Smooth muscle cell (in vitro differentiated cells): ENCODE results near the gene PTPN4. TPM values are rescaled to one million over a fixed set of nuclear protein-coding genes. Genes with fewer than 3 reads are reported as not detected.

Experiments used
- DNase-seq: peaks from one replicate; lab custom pipeline; 2025; ENCODE audit not compliant: unreplicated experiment; lab: John Stamatoyannopoulos, UW
- H2AFZ ChIP-seq: fragments of 200-600 bp; sonication (generic); 2 replicates; pipeline ENCODE4 v1.6.0; 2016; ENCODE audit warnings: antibody characterized with exemption, low read depth, mild to moderate bottlenecking
- H3F3A ChIP-seq: fragments of 200-600 bp; sonication (generic); 2 replicates; pipeline ENCODE4 v1.6.0; 2017; ENCODE audit warnings: antibody characterized with exemption, low read depth
- H3K27ac ChIP-seq: fragments of 200-600 bp; sonication (generic); 2 replicates; pipeline ENCODE4 v1.5.1; 2016; ENCODE audit warnings: low read depth, mild to moderate bottlenecking
- H3K27me3 ChIP-seq: fragments of 200-600 bp; sonication (generic); 2 replicates; pipeline ENCODE4 v1.6.1; 2016; ENCODE audit warnings: low read depth, mild to moderate bottlenecking
- H3K36me3 ChIP-seq: fragments of 200-600 bp; sonication (generic); 2 replicates; pipeline ENCODE4 v1.5.1; 2016; ENCODE audit warnings: low read depth
- H3K4me1 ChIP-seq: fragments of 200-600 bp; sonication (generic); 2 replicates; pipeline ENCODE4 v1.5.1; 2016; ENCODE audit warnings: low read depth
- H3K4me2 ChIP-seq: fragments of 200-600 bp; sonication (generic); 2 replicates; pipeline ENCODE4 v1.6.0; 2016; ENCODE audit warnings: mild to moderate bottlenecking
- H3K4me3 ChIP-seq: fragments of 200-600 bp; sonication (generic); 2 replicates; pipeline ENCODE4 v1.5.1; 2016; ENCODE audit warnings: mild to moderate bottlenecking
- H3K79me2 ChIP-seq: fragments of 200-600 bp; sonication (generic); 2 replicates; pipeline ENCODE4 v1.6.0; 2016; ENCODE audit warnings: low read depth, mild to moderate bottlenecking
- H3K9ac ChIP-seq: fragments of 200-600 bp; sonication (generic); 2 replicates; pipeline ENCODE4 v1.6.0; 2016; ENCODE audit warnings: low read depth
- H3K9me3 ChIP-seq: fragments of 200-600 bp; sonication (generic); replicated peaks from 2 replicates; pipeline ENCODE4 v1.5.1; 2016; ENCODE audit warnings: low read depth
- H4K20me1 ChIP-seq: fragments of 200-600 bp; sonication (generic); 2 replicates; pipeline ENCODE4 v1.6.0; 2016; ENCODE audit warnings: low read depth
- WGBS: methylation state at CpG from one replicate; pipeline ENCODE4 v1.1.7; 2016; ENCODE audit warnings: low lambda C conversion rate; 5-methylcytosine and 5-hydroxymethylcytosine counted together
- polyA plus RNA-seq: library from polyadenylated mRNA; unstranded; fragments of >200 nt; fragmentation: Nextera tagmentation; extraction: Ambion mirVana; gene quantifications from 2 replicates; pipeline ENCODE4 v1.2.1, GENCODE V29; 2016
- total RNA-seq: library from RNA; depleted of rRNA; stranded (reverse); fragments of >200 nt; gene quantifications from 2 replicates; pipeline ENCODE4 v1.2.3, GENCODE V29; 2014
- TF ChIP-seq, protein P1 (sequence below): fragments of 200-600 bp; sonication (generic); IDR thresholded peaks from 2 replicates; pipeline ENCODE4 v1.5.1; 2017; ENCODE audit warnings: borderline replicate concordance, mild to moderate bottlenecking, antibody characterized with exemption; ENCODE audit not compliant: insufficient read depth, poor library complexity, severe bottlenecking

Gene PTPN4
- total and polyA plus RNA-seq, 2 experiments from 2014 or later: 9.7 to 26.2 TPM

DNA sequence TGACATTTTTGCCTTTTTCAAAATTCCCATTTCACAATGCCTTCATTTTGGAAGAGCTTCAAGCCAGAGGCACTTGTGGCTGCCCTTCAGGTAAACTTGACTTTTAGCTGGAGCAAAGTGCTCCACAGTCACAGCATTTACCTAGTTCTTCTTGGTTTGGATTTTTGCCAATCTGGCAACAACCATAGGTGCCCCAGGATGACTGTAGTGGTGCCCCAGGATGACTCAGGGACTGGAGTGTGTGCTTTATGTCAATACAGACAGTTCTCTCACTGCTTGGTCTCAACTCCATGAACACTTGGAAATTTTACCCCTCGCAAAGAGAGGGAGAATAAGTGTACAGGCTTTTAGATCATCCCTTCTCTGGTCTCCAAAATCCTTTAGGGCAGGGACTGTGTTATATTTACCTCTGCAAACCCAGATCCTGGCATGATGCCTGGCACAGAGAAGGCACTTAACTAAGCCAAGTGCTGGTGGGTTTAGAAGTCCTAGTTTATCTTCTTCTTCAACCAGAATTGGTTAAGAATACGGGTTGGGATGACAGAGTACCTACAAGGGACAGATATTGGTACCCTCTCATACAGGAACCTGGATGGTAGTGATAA is 15.3 kb upstream of the PTPN4 start:
- H3K9ac ChIP-seq: no peak overlapping the region
- no peaks in the 10 kb centered on the region for H4K20me1 ChIP-seq
- H3K4me2 ChIP-seq: no peak overlapping the region
- no peak for DNase-seq
- H3K36me3 ChIP-seq: no peaks in the 10 kb centered on the region
- H3F3A ChIP-seq: no peaks in the 10 kb centered on the region
- WGBS: 61% methylated on average over 2 of the region's 2 CpGs
- no peaks in the 10 kb centered on the region for H3K79me2 ChIP-seq
- H3K4me3 ChIP-seq: no peak overlapping the region
- no peaks in the 10 kb centered on the region for H3K9me3 ChIP-seq
- no peak overlapping the region for H2AFZ ChIP-seq
- no peak overlapping the region for H3K27ac ChIP-seq
- TF ChIP-seq, protein P1, sequence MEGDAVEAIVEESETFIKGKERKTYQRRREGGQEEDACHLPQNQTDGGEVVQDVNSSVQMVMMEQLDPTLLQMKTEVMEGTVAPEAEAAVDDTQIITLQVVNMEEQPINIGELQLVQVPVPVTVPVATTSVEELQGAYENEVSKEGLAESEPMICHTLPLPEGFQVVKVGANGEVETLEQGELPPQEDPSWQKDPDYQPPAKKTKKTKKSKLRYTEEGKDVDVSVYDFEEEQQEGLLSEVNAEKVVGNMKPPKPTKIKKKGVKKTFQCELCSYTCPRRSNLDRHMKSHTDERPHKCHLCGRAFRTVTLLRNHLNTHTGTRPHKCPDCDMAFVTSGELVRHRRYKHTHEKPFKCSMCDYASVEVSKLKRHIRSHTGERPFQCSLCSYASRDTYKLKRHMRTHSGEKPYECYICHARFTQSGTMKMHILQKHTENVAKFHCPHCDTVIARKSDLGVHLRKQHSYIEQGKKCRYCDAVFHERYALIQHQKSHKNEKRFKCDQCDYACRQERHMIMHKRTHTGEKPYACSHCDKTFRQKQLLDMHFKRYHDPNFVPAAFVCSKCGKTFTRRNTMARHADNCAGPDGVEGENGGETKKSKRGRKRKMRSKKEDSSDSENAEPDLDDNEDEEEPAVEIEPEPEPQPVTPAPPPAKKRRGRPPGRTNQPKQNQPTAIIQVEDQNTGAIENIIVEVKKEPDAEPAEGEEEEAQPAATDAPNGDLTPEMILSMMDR: no peak
- no peaks in the 10 kb centered on the region for H3K4me1 ChIP-seq
- peaks cover 25% of the 10 kb centered on the region for H3K27me3 ChIP-seq

DNA sequence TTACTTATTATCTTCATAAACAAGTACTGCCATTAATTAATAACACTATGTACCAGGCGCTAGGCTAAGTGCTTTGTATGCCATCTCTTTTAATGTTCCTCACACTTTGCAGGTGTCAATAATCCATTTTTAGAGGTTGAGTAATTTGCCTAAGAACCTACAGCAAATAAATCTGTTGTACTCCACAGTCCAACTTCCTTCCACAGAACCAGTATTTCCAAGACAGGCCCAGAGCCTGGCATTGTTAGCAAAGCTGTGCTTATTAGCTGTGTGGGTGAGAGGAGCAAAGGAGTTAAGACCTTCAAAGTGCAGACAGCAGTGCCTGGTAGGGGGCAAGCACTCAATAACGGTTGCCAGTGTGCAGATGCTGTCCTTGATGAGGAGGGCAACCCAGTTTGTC is 14.2 kb upstream of the PTPN4 start:
- Histone ChIP-seq H3F3A (no peaks in the 10 kb centered on the region), H3K79me2 (no peaks in the 10 kb centered on the region), H3K27ac (no peak overlapping the region), H3K36me3 (no peaks in the 10 kb centered on the region), H3K4me2 (no peak overlapping the region), H3K9me3 (no peaks in the 10 kb centered on the region), H3K4me1 (no peaks in the 10 kb centered on the region), H3K9ac (no peak overlapping the region), H4K20me1 (no peaks in the 10 kb centered on the region), H3K27me3 (peaks cover 25% of the 10 kb centered on the region), H3K4me3 (no peak overlapping the region), H2AFZ (no peak overlapping the region)
- TF ChIP-seq, protein P1: no peak
- DNase-seq: no peak
- 84% methylated on average over 2 of the region's 2 CpGs for WGBS

DNA sequence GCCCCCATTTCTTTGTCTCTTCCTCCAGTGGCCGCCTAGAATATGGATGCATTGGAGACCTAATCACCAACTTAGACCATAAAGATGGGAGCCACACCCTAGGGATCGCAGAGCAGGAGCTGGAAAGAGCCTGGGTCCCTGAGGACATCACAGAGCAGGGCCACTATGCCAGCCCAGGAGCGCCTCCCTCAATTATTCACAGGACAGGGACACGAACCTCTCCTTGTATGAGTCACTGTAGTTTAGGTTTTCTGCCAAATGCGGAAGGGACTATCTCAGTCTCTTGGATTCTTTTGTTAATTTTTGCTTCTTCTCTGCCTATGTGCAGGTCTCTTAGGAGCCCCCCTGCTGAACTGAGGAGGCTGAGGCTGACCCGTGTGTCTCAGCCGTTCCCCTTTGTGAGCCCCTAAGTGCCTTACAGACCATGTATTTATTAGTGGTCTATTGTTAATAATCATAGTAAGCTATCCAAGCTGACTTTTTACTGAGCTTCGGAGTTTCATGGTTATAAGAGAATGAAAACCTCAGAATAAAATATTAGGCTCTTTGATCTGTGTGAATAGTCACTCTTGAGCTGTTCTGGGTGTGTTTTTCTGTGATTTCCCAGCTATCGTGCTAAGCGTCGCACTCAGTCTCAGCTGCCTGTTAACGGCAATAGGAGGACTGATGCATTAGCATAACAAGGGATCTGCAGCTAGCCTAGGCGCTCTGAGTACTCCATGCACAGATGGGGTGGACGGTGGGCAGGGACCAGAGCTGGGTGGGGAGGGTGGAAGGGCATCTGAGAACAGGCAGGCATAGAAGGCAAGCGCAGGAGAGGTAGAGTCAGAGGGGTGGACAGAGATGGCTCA is 12.7 kb upstream of the PTPN4 start:
- Histone ChIP-seq H3K36me3 (no peaks in the 10 kb centered on the region), H3K27ac (no peak overlapping the region), H3K9ac (no peak overlapping the region), H3K4me3 (no peak overlapping the region), H3K79me2 (no peaks in the 10 kb centered on the region), H3K9me3 (no peaks in the 10 kb centered on the region), H3K4me1 (no peaks in the 10 kb centered on the region), H3K4me2 (no peak overlapping the region), H3K27me3 (peaks cover 25% of the 10 kb centered on the region), H2AFZ (no peak overlapping the region), H4K20me1 (no peaks in the 10 kb centered on the region), H3F3A (no peaks in the 10 kb centered on the region)
- WGBS: 64% methylated on average over 15 of the region's 15 CpGs
- TF ChIP-seq, protein P1: no peak
- DNase-seq: no peak
